ENCODE data around the gene KLC3. TPM values are rescaled to one million over a fixed set of nuclear protein-coding genes. Genes with fewer than 3 reads are reported as not detected.

KLC3 gene
- total and polyA plus RNA-seq, 2 donors (not counting 1 experiment from before 2014, with no cell fraction given) = 0.09 to 0.17 TPM

GRCh38 chr19:45344621-45345505 lies 4.3 kb downstream of the KLC3 start:
- no peak overlapping the region for H3K4me2 ChIP-seq (ENCODE audit: extremely low read depth, insufficient read depth, low read length)
- H3K9ac ChIP-seq (ENCODE audit: insufficient read depth, low read length) = no peak overlapping the region
- no peak for DNase-seq (ENCODE audit: low read depth in 2 of 2)
- no peak overlapping the region for H3K27ac ChIP-seq (ENCODE audit: insufficient read depth, low read length)
- H2AFZ ChIP-seq (ENCODE audit: low read length) = no peak overlapping the region
- H3K4me1 ChIP-seq (ENCODE audit: control insufficient read depth, extremely low read depth, insufficient read depth, low read length) = no peaks in the 10 kb centered on the region
- H3K79me2 ChIP-seq (ENCODE audit: control insufficient read depth, insufficient read depth, low read length) = no peaks in the 10 kb centered on the region
- H3K4me3 ChIP-seq (replicated peaks in 1 of 4; ENCODE audit: control extremely low read depth in 1 of 4, insufficient read depth in 1 of 4, low read depth in 3 of 4, low read length in 4 of 4) = no peak overlapping the region
- no peaks in the 10 kb centered on the region for H4K20me1 ChIP-seq (ENCODE audit: control insufficient read depth, extremely low read depth, insufficient read depth, low read length)
- peaks cover 1% of the 10 kb centered on the region for H3K36me3 ChIP-seq (ENCODE audit: control insufficient read depth, insufficient read depth, low read length)
- no peak for TF ChIP-seq CTCF (conservative IDR thresholded peaks at IDR 0.05 in 1 of 2, IDR thresholded peaks at IDR 0.05 in 1 of 2; ENCODE audit: low read depth in 1 of 2, low read length in 2 of 2)
- TF ChIP-seq EZH2 (IDR thresholded peaks at IDR 0.05; ENCODE audit: low read length, missing control alignments) = no peak
- H3K9me3 ChIP-seq (ENCODE audit: control insufficient read depth, insufficient read depth, low read depth, low read length) = no peaks in the 10 kb centered on the region
- peaks cover 9% of the 10 kb centered on the region for H3K27me3 ChIP-seq (ENCODE audit: control insufficient read depth, insufficient read depth, low read length)

DNA sequence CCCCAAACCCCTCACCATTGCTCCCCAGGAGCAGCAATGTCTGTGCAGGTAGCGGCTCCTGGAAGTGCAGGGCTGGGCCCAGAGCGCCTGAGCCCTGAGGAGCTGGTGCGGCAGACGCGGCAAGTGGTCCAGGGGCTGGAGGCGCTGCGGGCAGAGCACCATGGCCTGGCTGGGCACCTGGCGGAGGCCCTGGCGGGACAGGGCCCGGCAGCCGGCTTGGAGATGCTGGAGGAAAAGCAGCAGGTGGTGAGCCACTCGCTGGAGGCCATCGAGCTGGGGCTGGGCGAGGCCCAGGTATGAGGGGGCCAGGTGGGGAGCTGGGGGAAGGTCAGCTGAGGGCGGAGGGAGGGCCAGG lies 4.9 kb downstream of the KLC3 start:
- no peak overlapping the region for H3K9ac ChIP-seq (ENCODE audit: insufficient read depth, low read length)
- peaks cover 9% of the 10 kb centered on the region for H3K27me3 ChIP-seq (ENCODE audit: control insufficient read depth, insufficient read depth, low read length)
- TF ChIP-seq CTCF (conservative IDR thresholded peaks at IDR 0.05 in 1 of 2, IDR thresholded peaks at IDR 0.05 in 1 of 2; ENCODE audit: low read depth in 1 of 2, low read length in 2 of 2) = no peak
- no peak for TF ChIP-seq EZH2 (IDR thresholded peaks at IDR 0.05; ENCODE audit: low read length, missing control alignments)
- no peak overlapping the region for H3K4me3 ChIP-seq (replicated peaks in 1 of 4; ENCODE audit: control extremely low read depth in 1 of 4, insufficient read depth in 1 of 4, low read depth in 3 of 4, low read length in 4 of 4)
- no peaks in the 10 kb centered on the region for H3K4me1 ChIP-seq (ENCODE audit: control insufficient read depth, extremely low read depth, insufficient read depth, low read length)
- no peak overlapping the region for H3K27ac ChIP-seq (ENCODE audit: insufficient read depth, low read length)
- peaks cover 4% of the 10 kb centered on the region for H3K36me3 ChIP-seq (ENCODE audit: control insufficient read depth, insufficient read depth, low read length)
- no peak overlapping the region for H3K4me2 ChIP-seq (ENCODE audit: extremely low read depth, insufficient read depth, low read length)
- no peaks in the 10 kb centered on the region for H3K9me3 ChIP-seq (ENCODE audit: control insufficient read depth, insufficient read depth, low read depth, low read length)
- no peak for DNase-seq (ENCODE audit: low read depth in 2 of 2)
- H2AFZ ChIP-seq (ENCODE audit: low read length) = no peak overlapping the region
- H4K20me1 ChIP-seq (ENCODE audit: control insufficient read depth, extremely low read depth, insufficient read depth, low read length) = no peaks in the 10 kb centered on the region
- H3K79me2 ChIP-seq (ENCODE audit: control insufficient read depth, insufficient read depth, low read length) = no peaks in the 10 kb centered on the region

DNA sequence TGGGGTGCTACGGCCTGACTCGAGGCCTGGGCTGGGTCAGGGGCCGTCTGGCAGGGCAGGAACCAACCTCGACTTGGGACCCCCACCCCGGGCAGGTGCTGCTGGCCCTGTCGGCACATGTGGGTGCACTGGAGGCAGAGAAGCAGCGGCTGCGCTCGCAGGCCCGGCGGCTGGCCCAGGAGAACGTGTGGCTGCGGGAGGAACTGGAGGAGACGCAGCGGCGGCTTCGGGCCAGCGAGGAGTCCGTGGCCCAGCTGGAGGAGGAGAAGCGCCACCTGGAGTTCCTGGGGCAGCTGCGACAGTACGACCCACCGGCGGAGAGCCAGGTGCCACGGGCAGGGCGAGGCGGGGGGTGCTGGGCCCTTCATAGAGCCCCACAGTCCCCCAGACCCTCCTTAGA lies 5.9 kb downstream of the KLC3 start:
- no peaks in the 10 kb centered on the region for H3K4me1 ChIP-seq (ENCODE audit: control insufficient read depth, extremely low read depth, insufficient read depth, low read length)
- no peak overlapping the region for H3K27ac ChIP-seq (ENCODE audit: insufficient read depth, low read length)
- no peak overlapping the region for H3K4me2 ChIP-seq (ENCODE audit: extremely low read depth, insufficient read depth, low read length)
- no peak overlapping the region for H3K4me3 ChIP-seq (replicated peaks in 1 of 4; ENCODE audit: control extremely low read depth in 1 of 4, insufficient read depth in 1 of 4, low read depth in 3 of 4, low read length in 4 of 4)
- no peaks in the 10 kb centered on the region for H4K20me1 ChIP-seq (ENCODE audit: control insufficient read depth, extremely low read depth, insufficient read depth, low read length)
- no peak overlapping the region for H2AFZ ChIP-seq (ENCODE audit: low read length)
- H3K9me3 ChIP-seq (ENCODE audit: control insufficient read depth, insufficient read depth, low read depth, low read length) = no peaks in the 10 kb centered on the region
- TF ChIP-seq CTCF (conservative IDR thresholded peaks at IDR 0.05 in 1 of 2, IDR thresholded peaks at IDR 0.05 in 1 of 2; ENCODE audit: low read depth in 1 of 2, low read length in 2 of 2) (no peak), EZH2 (IDR thresholded peaks at IDR 0.05; ENCODE audit: low read length, missing control alignments) (no peak)
- no peaks in the 10 kb centered on the region for H3K79me2 ChIP-seq (ENCODE audit: control insufficient read depth, insufficient read depth, low read length)
- peaks cover 8% of the 10 kb centered on the region for H3K36me3 ChIP-seq (ENCODE audit: control insufficient read depth, insufficient read depth, low read length)
- H3K9ac ChIP-seq (ENCODE audit: insufficient read depth, low read length) = no peak overlapping the region
- peaks cover 9% of the 10 kb centered on the region for H3K27me3 ChIP-seq (ENCODE audit: control insufficient read depth, insufficient read depth, low read length)
- no peak for DNase-seq (ENCODE audit: low read depth in 2 of 2)
